ENCODE results near the gene CHRNG.

The CHRNG gene

DNA sequence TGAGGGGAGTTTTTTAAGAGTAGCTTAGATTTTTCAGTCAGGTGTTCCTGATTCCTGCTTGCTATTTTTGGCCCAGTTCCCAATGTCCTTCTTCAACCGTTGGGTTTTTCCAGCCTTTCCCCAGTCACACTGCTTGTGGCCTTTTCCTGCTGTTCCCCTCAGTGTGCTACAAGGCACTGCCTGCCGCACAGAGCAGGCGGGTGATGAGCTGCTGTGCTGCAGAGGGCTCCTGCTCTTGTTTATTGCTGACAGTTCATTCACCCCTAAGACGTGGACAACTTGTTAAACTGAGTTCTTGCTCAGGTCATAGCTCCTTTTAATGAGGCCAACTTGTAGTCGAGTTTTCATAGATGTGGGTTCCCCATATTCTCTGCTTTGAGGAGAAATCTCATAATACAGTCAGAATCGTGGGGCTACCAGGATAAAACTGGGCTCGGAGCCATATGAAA lies 31.6 kb downstream of the CHRNG start:
- Histone ChIP-seq H3K36me3 (ENCODE audit: insufficient read depth, low read length) (peaks cover 76% of the 10 kb centered on the region), H3K27me3 (ENCODE audit: insufficient read depth, low read length, poor library complexity) (no peaks in the 10 kb centered on the region), H2AFZ (ENCODE audit: low read depth, low read length) (no peak overlapping the region), H3K27ac (ENCODE audit: low read length) (no peak overlapping the region), H4K20me1 (ENCODE audit: insufficient read depth, low read length) (no peaks in the 10 kb centered on the region), H3K4me3 (ENCODE audit: low read depth in 1 of 2, low read length in 2 of 2) (no peak overlapping the region), H3K9ac (ENCODE audit: low read depth, low read length) (no peak overlapping the region), H3K79me2 (ENCODE audit: insufficient read depth, low read length) (no peaks in the 10 kb centered on the region), H3K9me3 (ENCODE audit: insufficient read depth, low read length, severe bottlenecking) (no peaks in the 10 kb centered on the region), H3K4me2 (ENCODE audit: insufficient read depth, low read length) (no peak overlapping the region), H3K4me1 (ENCODE audit: insufficient read depth, low read length) (no peaks in the 10 kb centered on the region)
- TF ChIP-seq, protein P1, sequence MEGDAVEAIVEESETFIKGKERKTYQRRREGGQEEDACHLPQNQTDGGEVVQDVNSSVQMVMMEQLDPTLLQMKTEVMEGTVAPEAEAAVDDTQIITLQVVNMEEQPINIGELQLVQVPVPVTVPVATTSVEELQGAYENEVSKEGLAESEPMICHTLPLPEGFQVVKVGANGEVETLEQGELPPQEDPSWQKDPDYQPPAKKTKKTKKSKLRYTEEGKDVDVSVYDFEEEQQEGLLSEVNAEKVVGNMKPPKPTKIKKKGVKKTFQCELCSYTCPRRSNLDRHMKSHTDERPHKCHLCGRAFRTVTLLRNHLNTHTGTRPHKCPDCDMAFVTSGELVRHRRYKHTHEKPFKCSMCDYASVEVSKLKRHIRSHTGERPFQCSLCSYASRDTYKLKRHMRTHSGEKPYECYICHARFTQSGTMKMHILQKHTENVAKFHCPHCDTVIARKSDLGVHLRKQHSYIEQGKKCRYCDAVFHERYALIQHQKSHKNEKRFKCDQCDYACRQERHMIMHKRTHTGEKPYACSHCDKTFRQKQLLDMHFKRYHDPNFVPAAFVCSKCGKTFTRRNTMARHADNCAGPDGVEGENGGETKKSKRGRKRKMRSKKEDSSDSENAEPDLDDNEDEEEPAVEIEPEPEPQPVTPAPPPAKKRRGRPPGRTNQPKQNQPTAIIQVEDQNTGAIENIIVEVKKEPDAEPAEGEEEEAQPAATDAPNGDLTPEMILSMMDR (IDR thresholded peaks at IDR 0.05; ENCODE audit: borderline replicate concordance, extremely low read depth, low read length, poor library complexity, severe bottlenecking): no peak
- TF ChIP-seq EZH2 (IDR thresholded peaks at IDR 0.05; ENCODE audit: borderline replicate concordance, low read depth, low read length, severe bottlenecking): no peak
- ATAC-seq (ENCODE audit: insufficient read depth, low read depth) (no peak), DNase-seq (no peak)

DNA sequence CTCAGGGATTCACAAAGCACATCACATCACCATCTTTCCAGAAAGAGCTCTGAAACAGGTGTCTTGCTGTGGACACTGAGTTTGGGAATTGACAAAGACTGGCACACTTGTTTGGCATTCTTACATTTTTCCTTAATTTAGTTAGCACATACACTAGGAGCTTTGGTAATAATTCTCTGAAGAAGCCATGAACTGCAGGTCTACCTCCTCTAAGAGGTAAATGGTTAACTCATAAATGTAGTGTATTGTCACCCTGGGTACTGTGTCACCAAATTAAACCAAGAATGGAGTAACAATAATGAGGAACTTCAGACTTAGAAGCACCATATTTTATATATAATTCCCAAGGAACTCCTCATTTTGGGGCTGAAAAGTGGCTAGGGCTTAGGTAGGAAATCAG lies 33.5 kb downstream of the CHRNG start:
- no peak overlapping the region for H2AFZ ChIP-seq (ENCODE audit: low read depth, low read length)
- no peaks in the 10 kb centered on the region for H3K79me2 ChIP-seq (ENCODE audit: insufficient read depth, low read length)
- H3K4me2 ChIP-seq (ENCODE audit: insufficient read depth, low read length): no peak overlapping the region
- no peaks in the 10 kb centered on the region for H3K4me1 ChIP-seq (ENCODE audit: insufficient read depth, low read length)
- no peaks in the 10 kb centered on the region for H3K9me3 ChIP-seq (ENCODE audit: insufficient read depth, low read length, severe bottlenecking)
- no peak overlapping the region for H3K9ac ChIP-seq (ENCODE audit: low read depth, low read length)
- no peaks in the 10 kb centered on the region for H3K27me3 ChIP-seq (ENCODE audit: insufficient read depth, low read length, poor library complexity)
- peaks cover 56% of the 10 kb centered on the region for H3K36me3 ChIP-seq (ENCODE audit: insufficient read depth, low read length)
- no peak overlapping the region for H3K4me3 ChIP-seq (ENCODE audit: low read depth in 1 of 2, low read length in 2 of 2)
- no peak for DNase-seq
- H3K27ac ChIP-seq (ENCODE audit: low read length): no peak overlapping the region
- TF ChIP-seq, protein P1 (IDR thresholded peaks at IDR 0.05; ENCODE audit: borderline replicate concordance, extremely low read depth, low read length, poor library complexity, severe bottlenecking): no peak
- TF ChIP-seq EZH2 (IDR thresholded peaks at IDR 0.05; ENCODE audit: borderline replicate concordance, low read depth, low read length, severe bottlenecking): no peak
- no peaks in the 10 kb centered on the region for H4K20me1 ChIP-seq (ENCODE audit: insufficient read depth, low read length)
- ATAC-seq (ENCODE audit: insufficient read depth, low read depth): no peak

- H3K4me2 ChIP-seq (ENCODE audit: insufficient read depth, low read length): no peak overlapping the region
- no peak for TF ChIP-seq EZH2 (IDR thresholded peaks at IDR 0.05; ENCODE audit: borderline replicate concordance, low read depth, low read length, severe bottlenecking)
- TF ChIP-seq, protein P1 (IDR thresholded peaks at IDR 0.05; ENCODE audit: borderline replicate concordance, extremely low read depth, low read length, poor library complexity, severe bottlenecking): no peak
- H3K27ac ChIP-seq (ENCODE audit: low read length): no peak overlapping the region
- no peaks in the 10 kb centered on the region for H3K27me3 ChIP-seq (ENCODE audit: insufficient read depth, low read length, poor library complexity)
- H3K9me3 ChIP-seq (ENCODE audit: insufficient read depth, low read length, severe bottlenecking): no peaks in the 10 kb centered on the region
- no peaks in the 10 kb centered on the region for H3K79me2 ChIP-seq (ENCODE audit: insufficient read depth, low read length)
- H3K9ac ChIP-seq (ENCODE audit: low read depth, low read length): no peak overlapping the region
- peaks cover 47% of the 10 kb centered on the region; the same call in 1 of the 2 replicates for H3K36me3 ChIP-seq (ENCODE audit: insufficient read depth, low read length)
- ATAC-seq (ENCODE audit: insufficient read depth, low read depth) (no peak), DNase-seq (no peak)
- no peak overlapping the region for H2AFZ ChIP-seq (ENCODE audit: low read depth, low read length)
- no peak overlapping the region for H3K4me3 ChIP-seq (ENCODE audit: low read depth in 1 of 2, low read length in 2 of 2)
- H3K4me1 ChIP-seq (ENCODE audit: insufficient read depth, low read length): no peaks in the 10 kb centered on the region
- H4K20me1 ChIP-seq (ENCODE audit: insufficient read depth, low read length): no peaks in the 10 kb centered on the region
Measured at GRCh38 chr2:232573771-232574435, 34.4 kb downstream of the CHRNG start.
